Hepatocyte (in vitro differentiated cells): ENCODE data around the gene TBC1D1.

Experiments used
- EZH2 ChIP-seq: fragments of 200-600 bp; sonication (generic); IDR thresholded peaks from 2 replicates; pipeline ENCODE4 v1.6.1; 2016; ENCODE audit warnings: antibody characterized with exemption, mild to moderate bottlenecking, borderline replicate concordance
- TF ChIP-seq, protein P1 (sequence below): fragments of 200-600 bp; sonication (generic); IDR thresholded peaks from 2 replicates; pipeline ENCODE4 v1.5.1; 2016; ENCODE audit warnings: antibody characterized with exemption, mild to moderate bottlenecking; ENCODE audit not compliant: poor library complexity

GRCh38 chr4:38119668-38120385 is 228.9 kb downstream of the TBC1D1 start:
- TF ChIP-seq, protein P1, sequence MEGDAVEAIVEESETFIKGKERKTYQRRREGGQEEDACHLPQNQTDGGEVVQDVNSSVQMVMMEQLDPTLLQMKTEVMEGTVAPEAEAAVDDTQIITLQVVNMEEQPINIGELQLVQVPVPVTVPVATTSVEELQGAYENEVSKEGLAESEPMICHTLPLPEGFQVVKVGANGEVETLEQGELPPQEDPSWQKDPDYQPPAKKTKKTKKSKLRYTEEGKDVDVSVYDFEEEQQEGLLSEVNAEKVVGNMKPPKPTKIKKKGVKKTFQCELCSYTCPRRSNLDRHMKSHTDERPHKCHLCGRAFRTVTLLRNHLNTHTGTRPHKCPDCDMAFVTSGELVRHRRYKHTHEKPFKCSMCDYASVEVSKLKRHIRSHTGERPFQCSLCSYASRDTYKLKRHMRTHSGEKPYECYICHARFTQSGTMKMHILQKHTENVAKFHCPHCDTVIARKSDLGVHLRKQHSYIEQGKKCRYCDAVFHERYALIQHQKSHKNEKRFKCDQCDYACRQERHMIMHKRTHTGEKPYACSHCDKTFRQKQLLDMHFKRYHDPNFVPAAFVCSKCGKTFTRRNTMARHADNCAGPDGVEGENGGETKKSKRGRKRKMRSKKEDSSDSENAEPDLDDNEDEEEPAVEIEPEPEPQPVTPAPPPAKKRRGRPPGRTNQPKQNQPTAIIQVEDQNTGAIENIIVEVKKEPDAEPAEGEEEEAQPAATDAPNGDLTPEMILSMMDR: no peak
- no peak for TF ChIP-seq EZH2
